HepG2 (cell line): ENCODE data around the gene ZFAND3. TPM values are rescaled to one million over a fixed set of nuclear protein-coding genes. Genes with fewer than 3 reads are reported as not detected.

Experiments
- ATAC-seq: fragments of 200-7000 bp; cut with Tn5 transposase; 3 replicates; pipeline ENCODE4 v1.9.1; 2020; ENCODE audit warnings: mild to moderate bottlenecking, moderate library complexity
- BruUV-seq: library from RNA; stranded (reverse); fragments of 400-500 nt; replicated peaks from 2 replicates; lab custom pipeline; 2021; lab: Mats Ljungman, UMichigan
- CTCF ChIA-PET: fragments of 300-600 bp; formaldehyde crosslinking; extraction: SDS; loops from one replicate; lab custom pipeline; 2021; ENCODE audit warnings: low total read pairs, inconsistent platforms, low intra/inter-chr PET ratio; lab: Yijun Ruan, JAX
- POLR2A ChIA-PET: fragments of 350-600 bp; sonication (Branson Sonifier 250); formaldehyde crosslinking; loops from one replicate; lab custom pipeline; 2020; ENCODE audit warnings: antibody characterized with exemption, inconsistent platforms; lab: Yijun Ruan, JAX
- DNase-seq: peaks from one replicate; pipeline ENCODE4 v3.0.0-alpha.2; 2015; ENCODE audit warnings: low spot score
- FAIRE-seq: peaks from 3 replicates; lab custom pipeline; 2011; peaks lifted over from hg19 to GRCh38; lab: Jason Lieb, UNC
- H2AFZ ChIP-seq: one replicate; pipeline ENCODE4 v1.6.1; 2011; ENCODE audit warnings: low read length, inconsistent platforms
- H3K27ac ChIP-seq: fragments of 300-600 bp; 3 replicates; pipeline ENCODE4 v1.8.0; 2011; ENCODE audit warnings: mixed run types, mild to moderate bottlenecking, mixed read lengths, low read length, inconsistent platforms; ENCODE audit not compliant: insufficient read depth; ENCODE audit errors: extremely low read length
- H3K27me3 ChIP-seq, 2 experiments: fragments of 200-600 bp in 1 of 2; 2 replicates in 1 of 2; 3 replicates in 1 of 2; pipeline versions ENCODE4 v1.6.0 to v1.8.0; 2011; ENCODE audit warnings: low read length in 2 of 2, mild to moderate bottlenecking in 2 of 2, moderate library complexity in 2 of 2, inconsistent platforms in 1 of 2; ENCODE audit not compliant: insufficient read depth in 2 of 2, control insufficient read depth in 1 of 2
- H3K36me3 ChIP-seq, 2 experiments: fragments of 200-600 bp in 1 of 2; replicated peaks in 1 of 2; 2 replicates in 1 of 2; 3 replicates in 1 of 2; pipeline versions ENCODE4 v1.5.1 to v1.8.0; 2011; ENCODE audit warnings: low read length in 2 of 2, inconsistent platforms in 1 of 2; ENCODE audit not compliant: insufficient read depth in 2 of 2, control insufficient read depth in 1 of 2
- H3K4me1 ChIP-seq: 2 replicates; pipeline ENCODE4 v1.5.1; 2012; ENCODE audit warnings: low read length, inconsistent platforms; ENCODE audit not compliant: insufficient read depth
- H3K4me2 ChIP-seq: 2 replicates; pipeline ENCODE4 v1.6.0; 2011; ENCODE audit warnings: low read depth, low read length, inconsistent platforms
- H3K4me3 ChIP-seq, 3 experiments: fragments of 200-600 bp in 1 of 3; sonication (generic), shearing (Covaris generic) in 1 of 3; replicated peaks in 1 of 3; 2 replicates each; pipeline ENCODE4 v1.5.1; 2011 to 2016; ENCODE audit warnings: low read length in 3 of 3, inconsistent platforms in 2 of 3, low read depth in 2 of 3, mild to moderate bottlenecking in 2 of 3, control low read depth in 1 of 3, mixed read lengths in 1 of 3; ENCODE audit not compliant: insufficient read depth in 1 of 3
- H3K79me2 ChIP-seq: one replicate; pipeline ENCODE4 v1.6.1; 2011; ENCODE audit warnings: low read length, inconsistent platforms; ENCODE audit not compliant: insufficient read depth
- H3K9ac ChIP-seq: 2 replicates; pipeline ENCODE4 v1.6.0; 2011; ENCODE audit warnings: mild to moderate bottlenecking, low read depth, low read length, inconsistent platforms; ENCODE audit not compliant: insufficient read depth
- H3K9me3 ChIP-seq: 2 replicates; pipeline ENCODE4 v1.5.1; 2012; ENCODE audit warnings: mild to moderate bottlenecking, low read length
- H4K20me1 ChIP-seq: 2 replicates; pipeline ENCODE4 v1.6.0; 2011; ENCODE audit warnings: inconsistent platforms, mild to moderate bottlenecking, low read length, moderate library complexity; ENCODE audit not compliant: insufficient read depth
- GATAD2A ChIP-seq: IDR thresholded peaks from 2 replicates; pipeline ENCODE4 v1.6.1; 2016
- IKZF1 ChIP-seq: fragments of 450-650 bp; IDR thresholded peaks from 2 replicates; pipeline ENCODE4 v1.7.1; 2016
- MTF2 ChIP-seq: sonication (generic); formaldehyde crosslinking; IDR thresholded peaks from 2 replicates; pipeline ENCODE4 v1.5.0; 2020; ENCODE audit warnings: missing genetic modification reagents, borderline replicate concordance
- STAT5B ChIP-seq: sonication (generic); formaldehyde crosslinking; IDR thresholded peaks from 2 replicates; pipeline ENCODE4 v1.4.0; 2020; ENCODE audit warnings: missing genetic modification reagents
- ZNF180 ChIP-seq: sonication (generic); formaldehyde crosslinking; IDR thresholded peaks from 2 replicates; pipeline ENCODE4 v1.4.0; 2020; ENCODE audit warnings: low read depth, missing genetic modification reagents, borderline replicate concordance
- ZNF343 ChIP-seq: sonication (generic); formaldehyde crosslinking; IDR thresholded peaks from 2 replicates; pipeline ENCODE4 v1.4.0; 2020; ENCODE audit warnings: mild to moderate bottlenecking, missing genetic modification reagents
- ZSCAN12 ChIP-seq: sonication (generic); formaldehyde crosslinking; IDR thresholded peaks from 2 replicates; pipeline ENCODE4 v1.9.0; 2021; ENCODE audit warnings: mild to moderate bottlenecking, missing genetic modification reagents
- WGBS: methylation state at CpG from one replicate; pipeline ENCODE4 v1.1.6; 2017; ENCODE audit warnings: low lambda C conversion rate; 5-methylcytosine and 5-hydroxymethylcytosine counted together
- in situ Hi-C: cut with HindIII; loops from 2 replicates; pipeline ENCODE4 v1.10.0; 2017; ENCODE audit warnings: low pct_unique_long_range_greater_than_20kb; ENCODE audit not compliant: extremely low pct_ligation_motif_present
- intact Hi-C: fragments of 100-400 bp; cut with micrococcal nuclease; formaldehyde crosslinking; loops from one replicate; pipeline ENCODE4 v1.10.0; 2022; ENCODE audit not compliant: unreplicated experiment
- polyA plus RNA-seq, 8 experiments: library from polyadenylated mRNA; depleted of rRNA in 3 of 8; stranded (reverse) in 7 of 8; unstranded in 1 of 8; fragments of >200 nt; fragmentation: Illumina TruSeq in 4 of 8; extraction: Trizol in 4 of 8; gene quantifications; 2 replicates each; pipeline versions ENCODE4 v1.2.1 to v1.2.3, GENCODE V29; 2011 to 2016; ENCODE audit warnings: low read depth in 4 of 8, missing spikeins in 1 of 8, mixed read lengths in 1 of 8; ENCODE audit not compliant: insufficient read depth in 1 of 8
- total RNA-seq, 5 experiments: library from RNA; depleted of rRNA; stranded (reverse); fragments of >200 nt; fragmentation: Illumina TruSeq; extraction: Trizol; gene quantifications; 2 replicates each; pipeline ENCODE4 v1.2.3, GENCODE V29; 2016; ENCODE audit warnings: low read depth in 1 of 5
- TF ChIP-seq, protein P1 (sequence below): sonication (generic); formaldehyde crosslinking; IDR thresholded peaks from 2 replicates; pipeline ENCODE4 v1.4.0; 2020; ENCODE audit warnings: missing genetic modification reagents
- TF ChIP-seq, protein P2 (sequence below): IDR thresholded peaks from 2 replicates; pipeline ENCODE4 v1.6.1; 2016; ENCODE audit warnings: control low read depth
- TF ChIP-seq, protein P3 (sequence below): IDR thresholded peaks from 2 replicates; pipeline ENCODE4 v1.6.1; 2016; ENCODE audit warnings: mild to moderate bottlenecking, missing biosample characterization, missing genetic modification reagents
- TF ChIP-seq, protein P4 (sequence below): sonication (generic); formaldehyde crosslinking; IDR thresholded peaks from 2 replicates; pipeline ENCODE4 v1.4.0; 2020; ENCODE audit warnings: mild to moderate bottlenecking, missing genetic modification reagents
- TF ChIP-seq, protein P5 (sequence below): sonication (generic); formaldehyde crosslinking; IDR thresholded peaks from 2 replicates; pipeline ENCODE4 v1.5.0; 2020; ENCODE audit warnings: missing genetic modification reagents
- TF ChIP-seq, protein P6 (sequence below): sonication (generic); formaldehyde crosslinking; IDR thresholded peaks from 2 replicates; pipeline ENCODE4 v1.4.0; 2020; ENCODE audit warnings: missing genetic modification reagents, mild to moderate bottlenecking, borderline replicate concordance

ZFAND3 gene
- total and polyA plus RNA-seq, 2 of the 13 experiments (the other 11 are each of a cell fraction or from before 2014, with no cell fraction given), result 16.4 to 17.1 TPM

DNA sequence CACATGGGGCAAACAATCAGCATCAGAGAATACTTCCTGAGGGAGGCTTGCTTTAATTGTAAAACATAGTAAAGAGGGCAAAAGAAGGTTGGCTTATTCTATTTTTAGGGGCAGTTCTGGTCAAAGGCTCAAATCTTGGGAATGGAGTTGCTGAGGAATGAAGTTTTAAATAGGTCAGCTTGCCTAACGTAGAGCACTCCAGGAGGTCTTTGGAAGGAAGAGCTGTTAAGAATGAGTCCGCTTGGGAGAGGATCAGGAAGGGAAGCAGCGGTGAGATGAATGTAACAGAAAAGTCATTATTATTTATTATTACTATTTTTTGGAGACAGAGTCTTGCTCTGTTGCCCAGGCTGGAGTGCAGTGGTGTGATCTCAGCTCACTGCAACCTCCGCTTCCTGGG is 108.7 kb downstream of the ZFAND3 start (continued):
- TF ChIP-seq, protein P1, sequence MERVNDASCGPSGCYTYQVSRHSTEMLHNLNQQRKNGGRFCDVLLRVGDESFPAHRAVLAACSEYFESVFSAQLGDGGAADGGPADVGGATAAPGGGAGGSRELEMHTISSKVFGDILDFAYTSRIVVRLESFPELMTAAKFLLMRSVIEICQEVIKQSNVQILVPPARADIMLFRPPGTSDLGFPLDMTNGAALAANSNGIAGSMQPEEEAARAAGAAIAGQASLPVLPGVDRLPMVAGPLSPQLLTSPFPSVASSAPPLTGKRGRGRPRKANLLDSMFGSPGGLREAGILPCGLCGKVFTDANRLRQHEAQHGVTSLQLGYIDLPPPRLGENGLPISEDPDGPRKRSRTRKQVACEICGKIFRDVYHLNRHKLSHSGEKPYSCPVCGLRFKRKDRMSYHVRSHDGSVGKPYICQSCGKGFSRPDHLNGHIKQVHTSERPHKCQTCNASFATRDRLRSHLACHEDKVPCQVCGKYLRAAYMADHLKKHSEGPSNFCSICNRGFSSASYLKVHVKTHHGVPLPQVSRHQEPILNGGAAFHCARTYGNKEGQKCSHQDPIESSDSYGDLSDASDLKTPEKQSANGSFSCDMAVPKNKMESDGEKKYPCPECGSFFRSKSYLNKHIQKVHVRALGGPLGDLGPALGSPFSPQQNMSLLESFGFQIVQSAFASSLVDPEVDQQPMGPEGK (CRISPR knock-in tag), result no peak
- TF ChIP-seq, protein P2, sequence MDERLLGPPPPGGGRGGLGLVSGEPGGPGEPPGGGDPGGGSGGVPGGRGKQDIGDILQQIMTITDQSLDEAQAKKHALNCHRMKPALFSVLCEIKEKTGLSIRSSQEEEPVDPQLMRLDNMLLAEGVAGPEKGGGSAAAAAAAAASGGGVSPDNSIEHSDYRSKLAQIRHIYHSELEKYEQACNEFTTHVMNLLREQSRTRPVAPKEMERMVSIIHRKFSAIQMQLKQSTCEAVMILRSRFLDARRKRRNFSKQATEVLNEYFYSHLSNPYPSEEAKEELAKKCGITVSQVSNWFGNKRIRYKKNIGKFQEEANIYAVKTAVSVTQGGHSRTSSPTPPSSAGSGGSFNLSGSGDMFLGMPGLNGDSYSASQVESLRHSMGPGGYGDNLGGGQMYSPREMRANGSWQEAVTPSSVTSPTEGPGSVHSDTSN (CRISPR knock-in tag), result no peak
- TF ChIP-seq, all 625 proteins: peak for 0

DNA sequence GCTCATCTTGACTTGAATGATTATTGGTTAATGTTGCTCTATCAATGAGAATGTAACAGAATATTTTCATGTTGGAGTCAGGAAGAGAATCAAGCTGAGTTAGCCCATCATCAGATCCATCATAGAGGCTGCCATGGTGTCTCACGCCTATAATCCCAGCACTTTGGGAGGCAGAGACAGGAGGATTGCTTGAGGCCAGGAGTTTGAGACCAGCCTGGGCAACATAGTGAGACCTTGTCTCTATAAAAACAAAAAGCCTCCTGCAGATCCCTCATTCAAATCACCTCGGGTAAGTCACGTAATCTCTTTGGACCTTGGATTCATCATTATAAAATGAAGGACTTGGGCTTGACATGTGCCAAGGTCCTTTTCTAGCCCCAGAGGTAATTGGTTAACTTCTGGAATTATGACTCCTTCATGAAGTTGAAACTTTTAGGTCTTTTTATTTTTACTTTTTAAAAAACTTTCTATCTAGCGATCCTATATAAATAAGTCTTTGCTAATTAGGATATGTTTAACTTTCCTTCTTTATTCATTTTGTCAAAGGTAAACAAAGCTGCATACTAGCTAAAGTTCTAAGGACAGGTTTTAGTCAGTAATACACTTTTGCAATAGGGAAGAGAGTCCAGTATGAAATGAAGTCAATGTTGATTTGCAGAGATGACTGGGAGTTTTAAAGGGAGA is 110.9 kb downstream of the ZFAND3 start:
- peak; percentile 87 for ATAC-seq
- DNase-seq, result peak; percentile 65
- no peak overlapping the region for H2AFZ ChIP-seq
- peaks cover 65% of the 10 kb centered on the region for H3K4me1 ChIP-seq
- no peak overlapping the region for H3K4me3 ChIP-seq
- WGBS, result 37% methylated on average over 4 of the region's 4 CpGs
- intact Hi-C loops (no loop called here), in situ Hi-C loops (no loop called here)
- peaks cover 34% of the 10 kb centered on the region for H3K79me2 ChIP-seq
- no peaks in the 10 kb centered on the region for H3K27me3 ChIP-seq
- H4K20me1 ChIP-seq, result peaks cover 4% of the 10 kb centered on the region; the same call in 1 of the 2 replicates
- H3K4me2 ChIP-seq, result peak overlapping the region; percentile 25
- BruUV-seq, result no TSS peak
- no peaks in the 10 kb centered on the region for H3K9me3 ChIP-seq
- POLR2A ChIA-PET, result interaction anchor here (1.1 kb wide), 1 partner anchor 85 kb away, joined by 4 read pairs; no protein-coding TSS in a partner anchor
- CTCF ChIA-PET, result no interaction called here
- FAIRE-seq, result no peak
- H3K27ac ChIP-seq, result peak overlapping the region; percentile 69
- no peak overlapping the region for H3K9ac ChIP-seq
- no peaks in the 10 kb centered on the region; a peak in 1 of 5 replicates for H3K36me3 ChIP-seq
- TF ChIP-seq, protein P3, sequence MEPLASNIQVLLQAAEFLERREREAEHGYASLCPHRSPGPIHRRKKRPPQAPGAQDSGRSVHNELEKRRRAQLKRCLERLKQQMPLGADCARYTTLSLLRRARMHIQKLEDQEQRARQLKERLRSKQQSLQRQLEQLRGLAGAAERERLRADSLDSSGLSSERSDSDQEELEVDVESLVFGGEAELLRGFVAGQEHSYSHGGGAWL, result no peak
- TF ChIP-seq MTF2 (CRISPR knock-in tag) (no peak), GATAD2A (CRISPR knock-in tag) (0 out of 2 replicates have a peak, but pooled peaks have one; percentile 33), IKZF1 (no peak), STAT5B (CRISPR knock-in tag) (no peak), ZNF343 (CRISPR knock-in tag) (no peak), ZNF180 (no peak), ZSCAN12 (CRISPR knock-in tag) (no peak)
- TF ChIP-seq, protein P4, sequence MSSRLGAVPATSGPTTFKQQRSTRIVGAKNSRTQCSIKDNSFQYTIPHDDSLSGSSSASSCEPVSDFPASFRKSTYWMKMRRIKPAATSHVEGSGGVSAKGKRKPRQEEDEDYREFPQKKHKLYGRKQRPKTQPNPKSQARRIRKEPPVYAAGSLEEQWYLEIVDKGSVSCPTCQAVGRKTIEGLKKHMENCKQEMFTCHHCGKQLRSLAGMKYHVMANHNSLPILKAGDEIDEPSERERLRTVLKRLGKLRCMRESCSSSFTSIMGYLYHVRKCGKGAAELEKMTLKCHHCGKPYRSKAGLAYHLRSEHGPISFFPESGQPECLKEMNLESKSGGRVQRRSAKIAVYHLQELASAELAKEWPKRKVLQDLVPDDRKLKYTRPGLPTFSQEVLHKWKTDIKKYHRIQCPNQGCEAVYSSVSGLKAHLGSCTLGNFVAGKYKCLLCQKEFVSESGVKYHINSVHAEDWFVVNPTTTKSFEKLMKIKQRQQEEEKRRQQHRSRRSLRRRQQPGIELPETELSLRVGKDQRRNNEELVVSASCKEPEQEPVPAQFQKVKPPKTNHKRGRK (CRISPR knock-in tag), result 0 out of 2 replicates have a peak, but pooled peaks have one; percentile 32
- TF ChIP-seq, protein P5, sequence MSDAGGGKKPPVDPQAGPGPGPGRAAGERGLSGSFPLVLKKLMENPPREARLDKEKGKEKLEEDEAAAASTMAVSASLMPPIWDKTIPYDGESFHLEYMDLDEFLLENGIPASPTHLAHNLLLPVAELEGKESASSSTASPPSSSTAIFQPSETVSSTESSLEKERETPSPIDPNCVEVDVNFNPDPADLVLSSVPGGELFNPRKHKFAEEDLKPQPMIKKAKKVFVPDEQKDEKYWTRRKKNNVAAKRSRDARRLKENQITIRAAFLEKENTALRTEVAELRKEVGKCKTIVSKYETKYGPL (CRISPR knock-in tag), result no peak
- TF ChIP-seq, protein P6, sequence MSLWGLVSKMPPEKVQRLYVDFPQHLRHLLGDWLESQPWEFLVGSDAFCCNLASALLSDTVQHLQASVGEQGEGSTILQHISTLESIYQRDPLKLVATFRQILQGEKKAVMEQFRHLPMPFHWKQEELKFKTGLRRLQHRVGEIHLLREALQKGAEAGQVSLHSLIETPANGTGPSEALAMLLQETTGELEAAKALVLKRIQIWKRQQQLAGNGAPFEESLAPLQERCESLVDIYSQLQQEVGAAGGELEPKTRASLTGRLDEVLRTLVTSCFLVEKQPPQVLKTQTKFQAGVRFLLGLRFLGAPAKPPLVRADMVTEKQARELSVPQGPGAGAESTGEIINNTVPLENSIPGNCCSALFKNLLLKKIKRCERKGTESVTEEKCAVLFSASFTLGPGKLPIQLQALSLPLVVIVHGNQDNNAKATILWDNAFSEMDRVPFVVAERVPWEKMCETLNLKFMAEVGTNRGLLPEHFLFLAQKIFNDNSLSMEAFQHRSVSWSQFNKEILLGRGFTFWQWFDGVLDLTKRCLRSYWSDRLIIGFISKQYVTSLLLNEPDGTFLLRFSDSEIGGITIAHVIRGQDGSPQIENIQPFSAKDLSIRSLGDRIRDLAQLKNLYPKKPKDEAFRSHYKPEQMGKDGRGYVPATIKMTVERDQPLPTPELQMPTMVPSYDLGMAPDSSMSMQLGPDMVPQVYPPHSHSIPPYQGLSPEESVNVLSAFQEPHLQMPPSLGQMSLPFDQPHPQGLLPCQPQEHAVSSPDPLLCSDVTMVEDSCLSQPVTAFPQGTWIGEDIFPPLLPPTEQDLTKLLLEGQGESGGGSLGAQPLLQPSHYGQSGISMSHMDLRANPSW (CRISPR knock-in tag), result no peak
